ENCODE data around the gene RMI1.

The RMI1 gene

DNA sequence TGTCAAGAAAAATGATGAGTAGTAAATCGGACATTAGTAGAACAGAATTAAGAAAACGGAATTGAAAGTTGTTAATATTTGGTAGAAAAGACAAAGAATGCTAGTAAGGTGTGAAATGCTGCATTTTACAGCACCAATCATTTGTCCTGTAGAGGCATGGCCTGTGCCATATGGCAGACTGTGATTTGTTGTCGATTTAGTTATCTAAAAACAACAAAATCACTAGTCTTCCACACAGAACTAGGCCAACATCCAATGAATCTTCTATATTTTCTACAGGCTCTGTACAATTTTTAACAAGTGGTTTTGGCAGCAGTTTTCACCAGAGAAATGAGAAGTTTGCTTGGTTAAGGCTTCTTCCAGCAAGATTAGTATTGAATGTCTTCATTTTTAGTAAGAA lies 11.0 kb upstream of the RMI1 start:
- DNase-seq (ENCODE audit: low read depth in 2 of 2): no peak

DNA sequence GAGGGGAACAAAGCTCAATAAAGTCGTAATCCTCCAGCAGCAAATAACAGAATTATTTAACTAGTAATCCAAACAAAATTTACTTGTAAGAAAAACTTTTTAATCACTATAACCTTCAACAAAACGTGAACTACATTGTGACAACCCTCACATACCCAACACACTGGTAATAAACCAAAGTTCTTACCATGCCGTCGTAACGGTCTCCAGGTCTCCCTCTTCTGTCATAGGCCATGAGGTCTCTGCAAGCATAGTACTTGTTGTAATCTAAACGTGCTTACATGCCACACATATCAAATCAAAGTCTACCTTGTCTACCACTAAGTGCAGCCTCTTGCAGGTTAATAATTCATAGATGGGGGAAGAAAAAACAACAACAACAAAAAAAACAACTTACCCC lies 9.1 kb upstream of the RMI1 start:
- no peak for DNase-seq (ENCODE audit: low read depth in 2 of 2)

DNA sequence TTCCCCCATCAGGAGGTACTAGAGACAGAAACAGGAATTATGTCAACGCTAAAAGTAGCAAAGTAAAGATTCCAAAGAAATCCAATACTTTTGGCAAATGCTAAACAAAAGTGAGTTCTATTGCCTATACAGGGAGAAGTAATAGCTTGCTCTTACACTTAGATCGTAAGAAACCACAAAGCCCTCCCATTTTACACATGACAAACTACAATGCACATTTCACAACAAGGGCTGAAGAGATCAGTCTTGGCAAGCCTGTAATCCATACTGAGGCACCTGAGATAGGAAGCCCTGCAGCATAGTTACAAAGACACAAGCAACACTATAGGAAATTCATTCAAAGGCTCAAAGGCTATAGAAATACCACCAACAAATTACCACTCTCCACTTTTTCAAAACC lies 8.3 kb upstream of the RMI1 start:
- DNase-seq (ENCODE audit: low read depth in 2 of 2): no peak

DNA sequence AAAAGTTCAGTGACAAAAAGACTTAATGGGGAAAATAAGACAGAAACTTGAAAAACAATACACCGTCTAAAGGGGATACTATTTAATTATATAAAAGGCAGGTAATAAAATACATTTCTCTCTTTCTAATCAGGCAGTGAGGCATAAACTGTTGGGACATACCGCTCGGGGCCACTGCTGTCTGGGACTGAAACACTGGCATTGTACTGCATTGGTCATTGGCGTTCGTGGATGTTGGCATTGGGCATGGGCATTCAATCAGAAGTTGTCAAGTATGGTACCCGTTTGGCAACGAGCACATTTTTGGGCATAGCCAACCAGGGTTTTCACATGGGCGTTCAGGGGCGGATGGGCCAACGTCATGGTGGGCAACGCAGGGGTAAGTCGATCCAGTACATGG lies 5.3 kb upstream of the RMI1 start:
- DNase-seq (ENCODE audit: low read depth in 2 of 2): no peak

DNA sequence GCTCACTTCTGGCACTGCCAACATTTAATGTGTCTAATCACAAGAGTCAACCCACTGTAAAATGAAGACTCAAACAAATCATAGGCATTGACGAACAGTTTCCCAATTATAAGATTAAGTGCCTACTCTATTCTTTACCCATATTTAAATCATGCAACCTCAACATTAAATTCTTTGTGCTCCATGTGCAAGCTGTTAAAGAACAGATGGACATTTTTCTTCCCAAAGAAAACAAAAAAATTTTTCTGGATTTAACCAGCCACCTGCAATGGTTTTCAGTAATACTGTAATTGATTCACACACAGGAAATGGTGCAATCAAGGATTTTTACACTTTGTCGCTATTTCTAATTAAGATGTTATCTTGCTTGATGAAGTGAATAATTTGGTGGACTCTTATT lies 4.2 kb upstream of the RMI1 start:
- DNase-seq (ENCODE audit: low read depth in 2 of 2): no peak

DNA sequence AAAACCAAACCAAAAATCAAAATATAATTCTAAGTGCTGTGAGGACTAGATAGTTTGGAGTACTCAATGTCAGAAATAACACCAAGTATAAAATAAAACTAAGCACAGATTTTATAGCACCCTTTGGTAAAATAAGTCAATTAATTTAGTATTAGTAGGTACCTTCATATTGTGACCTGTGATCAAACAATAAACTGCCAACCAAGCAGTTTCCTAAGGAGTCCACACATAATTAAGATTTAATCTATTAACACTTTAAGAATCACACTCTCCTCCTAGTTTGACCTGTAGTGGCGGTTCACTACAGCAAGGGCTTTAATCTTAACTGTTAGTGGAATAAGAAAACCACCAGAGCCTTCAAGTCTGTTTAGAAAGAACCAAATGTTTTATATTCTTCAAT lies 3.4 kb upstream of the RMI1 start:
- no peak for DNase-seq (ENCODE audit: low read depth in 2 of 2)

DNA sequence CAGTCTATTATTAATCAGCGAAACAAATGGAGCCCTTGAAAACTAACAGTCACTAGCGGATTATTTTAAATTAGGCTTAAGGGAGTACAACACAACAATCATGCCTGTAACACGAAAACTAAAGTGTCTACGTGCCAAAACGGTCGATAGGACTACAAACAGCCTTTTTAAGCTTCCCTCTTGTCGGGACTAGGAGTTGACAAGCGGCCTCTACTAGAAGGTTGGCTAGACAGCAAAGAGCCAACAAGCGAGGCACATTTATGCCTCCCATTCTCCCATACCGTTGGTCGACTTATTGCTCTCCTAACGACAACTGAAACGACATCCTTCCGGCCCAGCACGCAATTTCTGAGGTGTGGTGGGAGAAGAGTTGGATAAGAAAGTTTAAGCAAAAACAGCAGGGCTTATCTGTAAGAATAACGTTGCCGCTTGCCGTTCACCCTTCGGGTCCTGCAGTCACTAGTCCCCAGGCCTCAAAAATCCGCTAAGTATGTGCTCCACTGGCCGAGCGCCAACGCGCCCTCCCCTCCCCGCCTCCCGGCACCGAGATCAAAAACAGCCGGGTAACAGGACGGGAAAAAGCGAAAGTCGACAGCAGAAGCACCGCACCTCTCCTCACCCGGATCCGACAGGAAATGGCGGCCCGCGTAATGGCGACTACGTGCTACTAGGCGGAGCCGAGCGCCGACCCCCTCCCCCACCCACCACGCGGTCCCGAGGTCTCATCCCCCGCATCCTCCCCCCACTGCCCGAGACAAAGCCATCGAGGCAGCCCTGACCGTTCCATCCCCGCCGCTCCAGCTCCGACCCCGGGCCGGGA lies 1.4 kb upstream of the RMI1 start:
- DNase-seq (ENCODE audit: low read depth in 2 of 2): peak; percentile 64 to 70

DNA sequence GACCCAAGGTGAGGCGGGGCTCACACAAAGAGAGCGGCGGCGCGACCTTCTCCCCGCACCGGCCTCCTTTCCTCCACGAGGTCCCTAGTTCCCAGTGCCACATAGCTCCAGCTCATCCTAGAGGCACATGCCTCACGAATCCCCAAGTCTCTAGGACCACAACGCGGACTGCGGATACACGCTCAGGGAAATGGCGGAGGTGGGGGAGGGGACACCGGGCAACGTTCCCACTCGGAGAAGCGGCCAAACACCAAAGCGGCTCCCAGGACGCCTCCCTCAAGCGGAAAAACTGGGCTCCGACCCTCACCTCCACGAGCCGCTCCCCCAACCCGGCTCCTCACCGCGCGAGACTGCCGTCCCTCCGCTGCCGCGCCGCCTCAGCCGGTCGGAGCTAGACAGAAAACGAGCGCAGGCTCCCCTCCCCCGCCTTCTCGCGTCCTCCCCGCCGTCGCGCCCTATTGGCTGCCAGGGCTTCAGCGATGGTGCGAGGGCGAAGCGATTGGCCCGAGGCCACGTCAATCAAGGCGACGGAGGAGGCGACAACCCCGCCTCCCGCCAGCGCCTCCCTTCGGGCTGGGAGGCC lies 702 bp upstream of the RMI1 start, which contains the start of gene HNRNPK:
Gene HNRNPK (minus strand): TSS at position 404 of the 583 bp plus-strand sequence. CDS start 1,963 bp downstream, outside the sequence.
- peak; percentile 98 to 99 for DNase-seq (ENCODE audit: low read depth in 2 of 2)

DNA sequence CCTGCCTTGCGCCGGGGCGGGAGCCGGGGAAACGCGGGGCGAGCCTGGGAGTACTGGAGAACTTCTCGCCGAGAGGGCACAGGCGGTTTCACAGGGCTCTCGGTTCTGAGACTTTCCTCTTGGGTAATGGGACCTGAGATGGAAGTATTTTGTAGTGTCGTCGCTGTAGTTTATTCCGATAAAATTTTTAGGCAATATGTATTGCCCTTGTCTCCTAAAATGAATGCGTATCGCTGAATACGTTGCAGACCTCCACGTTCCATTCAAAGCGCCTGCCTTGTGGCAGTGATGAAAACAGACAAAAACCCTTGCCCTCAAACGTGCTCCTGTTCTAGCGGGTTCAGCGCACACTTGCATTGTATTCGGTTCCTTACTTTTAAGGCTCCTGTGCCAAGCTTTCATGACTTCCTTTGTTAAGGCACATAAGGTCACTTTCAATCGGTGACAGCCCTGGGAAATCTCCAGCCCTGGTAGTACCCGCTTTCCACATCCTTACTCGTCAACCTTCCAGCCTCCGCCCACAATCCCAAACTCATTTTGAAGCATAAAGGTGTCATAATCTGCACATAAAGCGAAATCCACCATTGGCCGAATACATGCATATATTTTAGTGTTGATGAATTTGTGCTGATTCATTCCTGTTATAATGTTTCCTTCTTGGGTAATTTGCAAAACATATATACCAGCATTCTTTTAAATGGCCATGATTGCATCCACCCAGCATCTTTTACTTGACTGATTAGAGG lies 694 bp downstream of the RMI1 start:
- DNase-seq (ENCODE audit: low read depth in 2 of 2): no peak

DNA sequence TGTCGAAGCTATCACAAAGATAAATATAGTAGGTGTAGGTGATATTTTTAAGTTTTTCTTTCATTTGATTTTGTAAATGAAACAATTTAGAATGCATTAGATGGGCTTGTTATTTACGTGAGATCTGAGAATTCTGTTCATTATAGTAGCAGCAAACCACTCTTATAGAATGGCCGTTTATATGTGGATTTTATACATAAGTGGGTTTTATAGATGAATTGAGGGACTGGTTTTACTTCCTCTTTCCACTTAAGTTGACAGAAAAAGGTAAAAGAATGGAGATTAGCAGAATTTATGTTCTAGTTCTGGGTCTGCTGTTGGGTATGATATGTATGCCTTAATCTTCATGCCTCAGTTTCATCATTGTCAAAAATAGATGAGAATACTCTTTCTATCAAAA lies 5.6 kb downstream of the RMI1 start:
- no peak for DNase-seq (ENCODE audit: low read depth in 2 of 2)

DNA sequence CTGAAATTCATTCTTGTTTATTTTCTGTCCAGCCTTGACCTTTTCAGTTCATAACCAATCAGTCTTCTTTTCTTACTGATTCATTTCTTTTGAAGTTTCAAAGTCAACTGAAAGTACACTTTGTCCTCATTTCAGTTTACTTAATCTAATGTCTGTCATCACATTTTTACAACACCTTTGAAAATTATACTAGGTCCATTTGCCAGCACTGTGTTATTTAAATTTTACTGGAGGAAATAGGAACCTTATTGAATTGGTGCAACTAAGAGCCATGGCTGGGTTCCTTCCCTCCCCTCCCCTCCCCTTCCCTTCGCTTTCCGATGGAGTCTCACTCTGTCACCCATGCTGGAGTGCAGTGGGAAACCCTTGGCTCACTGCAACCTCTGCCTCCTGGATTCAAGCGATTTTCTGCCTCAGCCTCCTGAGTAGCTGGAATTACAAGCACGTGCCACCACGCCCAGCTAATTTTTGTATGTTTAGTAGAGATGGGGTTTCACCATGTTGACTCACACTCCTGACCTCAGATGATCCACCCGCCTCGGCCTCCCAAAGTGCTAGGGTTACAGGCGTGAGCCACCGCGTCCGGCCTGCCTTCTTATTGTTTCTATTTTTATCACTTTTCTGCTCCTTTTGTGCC lies 6.3 kb downstream of the RMI1 start:
- no peak for DNase-seq (ENCODE audit: low read depth in 2 of 2)

DNA sequence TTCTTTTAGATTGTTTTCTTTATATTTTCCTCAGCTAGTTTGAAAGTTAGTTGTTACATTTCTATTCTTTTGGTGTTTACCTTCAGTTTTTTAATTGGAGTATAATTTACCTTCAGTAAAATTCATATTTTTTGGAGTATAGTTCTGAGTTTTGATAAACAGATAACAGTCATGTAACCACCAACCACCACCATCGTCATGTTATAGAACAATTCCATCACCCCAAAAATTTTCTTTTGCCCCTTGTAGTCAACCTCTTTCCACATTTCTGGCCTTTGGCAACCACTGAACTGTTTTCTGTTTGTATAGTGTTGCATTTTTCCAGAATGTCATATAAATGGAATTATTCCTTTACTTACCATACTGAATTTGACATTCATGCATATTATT lies 6.8 kb downstream of the RMI1 start:
- no peak for DNase-seq (ENCODE audit: low read depth in 2 of 2)

DNA sequence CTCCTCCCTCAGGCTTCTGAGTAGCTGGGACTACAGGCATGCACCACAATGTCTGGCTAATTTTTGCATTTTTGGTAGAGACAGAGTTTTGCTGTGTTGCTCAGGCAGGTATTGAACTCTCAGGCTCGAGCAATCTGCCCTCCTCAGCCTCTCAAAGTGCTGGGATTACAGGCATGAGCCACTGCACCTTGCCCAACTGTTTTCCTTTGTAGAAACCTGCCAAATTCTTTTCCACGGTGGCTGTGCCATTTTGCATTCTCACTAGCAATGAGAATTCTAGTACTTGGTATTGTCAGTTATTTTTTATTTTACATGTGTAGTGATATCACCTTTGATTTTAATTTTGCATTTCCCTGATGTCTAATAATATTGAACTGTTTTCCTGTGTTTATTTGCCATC lies 7.8 kb downstream of the RMI1 start:
- DNase-seq (ENCODE audit: low read depth in 2 of 2): no peak

DNA sequence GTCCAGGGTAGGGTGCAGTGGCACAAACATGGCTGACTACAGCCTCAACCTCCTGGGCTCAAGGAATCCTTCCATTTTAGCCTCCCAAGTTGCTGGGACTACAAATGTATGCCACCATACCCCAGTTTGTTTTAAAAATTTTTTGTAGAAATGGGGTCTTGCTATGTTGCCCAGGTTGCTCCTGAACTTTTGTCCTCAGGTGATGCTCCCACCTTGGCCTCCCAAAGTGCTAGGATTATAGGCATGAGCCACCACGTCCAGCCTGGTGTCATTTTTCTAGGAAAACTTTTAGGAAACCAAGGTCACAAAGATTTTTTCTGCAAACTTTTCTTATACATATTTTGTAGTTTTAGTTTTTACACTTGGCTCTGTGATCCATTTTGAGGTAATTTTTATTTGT lies 10.8 kb downstream of the RMI1 start:
- no peak for DNase-seq (ENCODE audit: low read depth in 2 of 2)

DNA sequence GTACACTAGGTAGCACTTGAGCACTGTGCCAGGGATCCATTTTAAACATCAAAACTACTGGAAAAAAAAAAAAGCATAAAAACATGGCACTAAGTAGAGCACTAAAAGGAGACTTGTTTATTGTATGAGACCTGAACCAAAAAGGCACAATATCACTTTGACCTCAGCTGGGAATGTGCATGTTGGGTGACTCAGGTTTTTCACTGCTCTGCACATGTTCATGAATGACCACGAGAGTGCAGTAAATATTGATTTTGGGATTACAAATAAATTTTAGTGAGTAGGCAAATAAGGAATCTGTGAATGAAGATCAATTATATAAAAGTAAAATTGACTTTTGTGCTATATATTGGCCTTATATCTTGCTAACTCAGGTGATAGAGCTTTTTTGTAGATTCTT lies 11.8 kb downstream of the RMI1 start:
- DNase-seq (ENCODE audit: low read depth in 2 of 2): no peak

DNA sequence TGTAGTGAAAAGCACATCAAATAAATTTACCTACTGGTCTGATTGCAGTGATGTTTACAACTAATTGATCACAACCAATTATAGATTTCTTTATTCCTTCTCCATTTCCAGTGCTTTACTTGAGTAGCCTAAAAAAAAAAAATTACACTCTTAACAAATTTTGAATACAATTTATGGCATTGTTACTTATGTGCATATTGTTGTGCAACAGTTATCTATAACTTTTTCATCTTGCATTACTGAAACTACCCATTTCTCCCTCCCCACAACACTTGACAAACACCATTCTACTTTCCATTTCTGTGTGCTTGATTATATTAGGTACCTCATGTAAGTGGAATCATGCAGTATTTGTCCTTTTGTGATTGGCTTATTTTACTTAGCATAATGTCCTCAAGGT lies 12.3 kb downstream of the RMI1 start:
- DNase-seq (ENCODE audit: low read depth in 2 of 2): no peak

DNA sequence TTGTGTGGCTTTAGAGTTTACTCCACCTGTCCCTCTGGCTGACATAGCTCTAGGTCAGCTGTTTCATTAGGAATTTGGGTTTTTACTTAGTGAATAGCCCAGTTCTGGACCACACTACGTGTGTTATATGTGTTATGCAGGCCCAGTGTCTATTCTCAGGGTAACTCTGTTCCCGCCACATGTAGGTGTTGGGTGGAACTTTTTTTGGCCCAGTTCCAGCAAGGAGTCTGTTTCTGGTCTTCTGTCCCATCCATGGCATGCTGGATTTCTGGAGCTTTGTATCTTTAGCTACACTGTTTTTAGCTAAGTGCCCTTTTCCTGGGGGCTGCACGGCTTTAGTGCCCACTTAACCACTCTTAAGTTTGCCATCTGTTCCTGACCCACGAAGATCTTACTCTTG lies 15.5 kb downstream of the RMI1 start:
- no peak for DNase-seq (ENCODE audit: low read depth in 2 of 2)

DNA sequence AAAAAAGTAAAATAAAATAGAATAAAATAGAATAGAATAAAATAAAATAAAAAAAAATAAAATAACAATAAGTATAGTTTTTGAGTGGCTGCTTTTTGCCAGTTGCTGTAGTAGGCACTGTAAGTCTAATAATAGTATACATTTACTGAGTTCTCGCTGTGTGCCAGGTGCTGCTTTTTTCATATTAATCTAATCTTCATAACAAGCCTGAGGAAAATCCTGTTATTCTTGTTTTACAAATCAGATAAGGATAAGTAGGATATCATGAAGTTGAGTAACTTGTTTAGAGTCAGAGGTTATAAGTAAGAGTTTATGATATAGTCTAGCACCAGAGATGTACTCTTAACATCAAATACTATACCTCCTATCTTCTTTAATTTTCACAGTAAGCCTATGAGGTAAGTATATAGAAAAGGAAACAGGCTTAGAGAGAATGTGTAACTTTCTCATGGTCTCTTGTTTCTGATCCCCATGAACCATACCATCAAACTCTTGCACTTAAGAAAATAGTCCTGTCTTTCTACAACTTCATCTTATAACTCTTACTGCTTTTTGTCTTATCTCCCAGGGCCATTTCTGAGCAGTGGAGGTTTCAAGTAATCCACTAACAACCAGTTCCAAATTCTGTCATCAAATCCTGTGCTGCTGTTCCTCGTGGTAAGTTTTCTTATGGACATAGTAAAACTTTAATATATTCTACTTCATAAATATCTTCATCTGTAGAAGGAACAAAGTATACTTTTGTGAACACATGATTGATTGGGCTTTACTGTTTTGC lies 18.7 kb downstream of the RMI1 start:
- no peak for DNase-seq (ENCODE audit: low read depth in 2 of 2)

DNA sequence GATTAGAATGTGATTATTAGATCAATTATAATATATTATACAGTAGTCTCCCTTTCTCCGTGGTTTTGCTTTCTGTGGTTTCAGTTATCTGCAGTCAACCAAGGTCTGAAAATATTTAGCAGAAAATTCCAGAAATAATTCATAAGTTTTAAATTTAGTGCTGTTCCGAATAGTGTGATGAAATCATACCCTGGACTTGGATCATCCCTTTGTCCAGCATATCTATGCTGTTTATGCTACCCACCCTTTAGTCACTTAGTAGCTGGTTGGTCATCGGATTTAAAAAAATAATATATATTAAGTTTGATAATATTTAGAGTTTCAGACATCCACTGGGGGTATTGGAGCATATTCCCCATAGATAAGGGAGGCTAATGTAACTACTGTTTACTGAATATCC lies 19.6 kb downstream of the RMI1 start:
- no peak for DNase-seq (ENCODE audit: low read depth in 2 of 2)

DNA sequence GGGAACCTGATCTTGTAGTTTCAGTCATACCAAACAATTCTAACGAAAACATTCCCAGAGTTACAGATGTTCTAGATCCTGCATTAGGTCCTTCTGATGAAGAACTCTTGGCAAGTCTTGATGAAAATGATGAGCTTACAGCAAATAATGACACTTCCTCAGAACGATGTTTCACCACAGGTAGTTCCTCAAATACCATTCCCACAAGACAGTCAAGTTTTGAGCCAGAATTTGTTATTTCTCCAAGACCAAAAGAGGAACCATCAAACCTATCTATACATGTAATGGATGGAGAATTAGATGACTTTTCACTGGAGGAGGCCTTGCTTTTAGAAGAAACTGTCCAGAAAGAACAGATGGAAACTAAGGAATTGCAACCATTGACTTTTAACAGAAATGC lies 21.0 kb downstream of the RMI1 start:
- no peak for DNase-seq (ENCODE audit: low read depth in 2 of 2)

DNA sequence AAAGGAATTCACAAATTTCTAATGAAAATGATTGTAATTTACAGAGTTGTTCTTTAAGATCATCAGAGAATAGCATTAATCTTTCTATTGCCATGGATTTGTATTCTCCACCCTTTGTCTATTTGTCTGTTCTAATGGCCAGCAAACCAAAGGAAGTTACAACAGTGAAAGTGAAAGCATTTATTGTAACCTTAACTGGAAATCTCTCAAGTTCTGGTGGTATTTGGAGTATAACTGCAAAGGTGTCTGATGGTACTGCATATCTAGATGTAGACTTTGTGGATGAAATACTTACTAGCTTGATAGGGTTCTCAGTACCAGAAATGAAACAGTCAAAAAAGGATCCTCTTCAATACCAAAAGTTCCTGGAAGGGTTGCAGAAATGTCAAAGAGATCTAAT lies 21.7 kb downstream of the RMI1 start:
- no peak for DNase-seq (ENCODE audit: low read depth in 2 of 2)

DNA sequence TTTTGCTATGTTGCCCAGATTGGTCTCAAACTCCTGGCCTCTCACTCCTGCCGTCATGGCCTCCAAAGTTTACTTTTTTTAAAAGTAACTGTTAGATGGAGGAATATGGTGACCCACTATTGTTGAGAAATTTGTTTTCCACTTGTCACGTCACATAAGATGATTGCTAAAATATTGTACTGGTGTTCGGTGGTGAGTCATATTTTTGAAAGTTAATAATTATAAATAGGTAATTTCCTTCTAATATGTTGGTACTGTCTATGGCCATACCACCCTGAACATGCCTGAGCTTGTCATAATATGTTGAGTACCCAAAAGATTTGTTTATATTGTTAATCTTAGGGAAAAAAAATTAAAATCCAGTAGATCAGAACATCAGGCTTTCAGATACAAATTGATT lies 22.6 kb downstream of the RMI1 start:
- DNase-seq (ENCODE audit: low read depth in 2 of 2): no peak
